Measurements from ENCODE around the gene SUPT6H. TPM values are rescaled to one million over a fixed set of nuclear protein-coding genes. Genes with fewer than 3 reads are reported as not detected.

Gene SUPT6H
- total and polyA plus RNA-seq, 9 of the 15 experiments (the other 6 are each of a cell fraction or from before 2014, with no cell fraction given): 1.7 to 77.7 (median 49.2) TPM

DNA sequence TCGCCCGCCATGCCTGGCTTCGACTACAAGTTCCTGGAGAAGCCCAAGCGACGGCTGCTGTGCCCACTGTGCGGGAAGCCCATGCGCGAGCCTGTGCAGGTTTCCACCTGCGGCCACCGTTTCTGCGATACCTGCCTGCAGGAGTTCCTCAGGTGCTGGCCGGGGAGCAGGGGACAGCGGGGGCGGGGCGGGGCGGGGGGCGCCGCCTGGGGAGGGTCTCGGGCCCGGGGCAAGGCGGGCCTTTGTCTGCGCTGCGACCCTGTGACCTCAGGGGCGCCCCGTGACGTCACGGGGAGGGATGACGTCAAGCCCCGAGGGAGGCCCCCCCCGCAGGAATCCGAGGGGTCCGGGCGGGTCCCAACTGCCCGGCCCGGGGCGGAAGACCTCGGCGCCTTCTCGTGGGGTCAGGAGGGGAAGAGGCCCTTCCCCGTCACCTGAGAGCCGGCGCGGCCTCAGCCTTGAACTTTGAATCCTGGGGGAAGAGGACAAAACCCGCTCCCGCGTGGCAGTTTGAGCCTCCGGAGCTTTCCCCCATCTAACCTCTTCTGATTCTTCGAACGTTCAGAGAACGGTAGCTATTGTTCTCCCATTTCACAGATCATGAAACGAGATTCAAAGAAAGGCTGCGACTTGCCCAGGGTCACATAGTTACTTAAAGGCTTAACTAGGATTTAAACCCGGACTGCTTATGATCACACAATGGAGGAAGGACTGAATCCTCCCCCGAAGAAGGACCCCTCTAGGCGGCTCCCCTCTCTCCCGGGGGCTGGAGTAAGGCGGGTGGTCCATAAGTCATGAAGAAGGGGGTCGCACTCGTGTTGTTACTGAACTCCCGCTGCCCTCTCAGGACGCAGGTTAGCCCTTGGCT is 82.3 kb downstream of the SUPT6H start (continued):
- TF ChIP-seq, protein P1, sequence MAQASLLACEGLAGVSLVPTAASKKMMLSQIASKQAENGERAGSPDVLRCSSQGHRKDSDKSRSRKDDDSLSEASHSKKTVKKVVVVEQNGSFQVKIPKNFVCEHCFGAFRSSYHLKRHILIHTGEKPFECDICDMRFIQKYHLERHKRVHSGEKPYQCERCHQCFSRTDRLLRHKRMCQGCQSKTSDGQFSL (CRISPR knock-in tag; IDR thresholded peaks at IDR 0.05): peak; percentile 81
- TF ChIP-seq, protein P1 (tag; IDR thresholded peaks at IDR 0.05): no peak; a peak in 1 of 4 replicates
- TF ChIP-seq TAF15 (IDR thresholded peaks at IDR 0.05; ENCODE audit: low read depth, low read length) (no peak), ELF2 (CRISPR knock-in tag; IDR thresholded peaks at IDR 0.05) (0 out of 2 replicates have a peak, but pooled peaks have one; percentile 6), JUNB (CRISPR knock-in tag; conservative IDR thresholded peaks at IDR 0.05) (0 out of 2 replicates have a peak, but pooled peaks have one; percentile 6), ZNF445 (CRISPR knock-in tag; IDR thresholded peaks at IDR 0.05; ENCODE audit: low read depth) (no peak), ATF7 (IDR thresholded peaks at IDR 0.05) (peak; percentile 92), ZNF232 (CRISPR knock-in tag; IDR thresholded peaks at IDR 0.05) (peak; percentile 75), PYGO2 (tag; IDR thresholded peaks at IDR 0.05) (no peak), HDAC6 (IDR thresholded peaks at IDR 0.05; ENCODE audit: low read depth, low read length) (no peak), NR2C1 (IDR thresholded peaks at IDR 0.05) (no peak), NR2C1 (tag; IDR thresholded peaks at IDR 0.05) (peak; percentile 55), SIX5 (IDR thresholded peaks at IDR 0.05; ENCODE audit: borderline replicate concordance in 1 of 2, insufficient read depth in 1 of 2, low read depth in 1 of 2, low read length in 2 of 2) (no peak), POLR2H (tag; IDR thresholded peaks at IDR 0.05; ENCODE audit: low read depth) (no peak), ZNF41 (CRISPR knock-in tag; conservative IDR thresholded peaks at IDR 0.05) (peak; percentile 74), TGIF2 (CRISPR knock-in tag; IDR thresholded peaks at IDR 0.05) (no peak; the same call in 1 of the 2 replicates)
- TF ChIP-seq, protein P2, sequence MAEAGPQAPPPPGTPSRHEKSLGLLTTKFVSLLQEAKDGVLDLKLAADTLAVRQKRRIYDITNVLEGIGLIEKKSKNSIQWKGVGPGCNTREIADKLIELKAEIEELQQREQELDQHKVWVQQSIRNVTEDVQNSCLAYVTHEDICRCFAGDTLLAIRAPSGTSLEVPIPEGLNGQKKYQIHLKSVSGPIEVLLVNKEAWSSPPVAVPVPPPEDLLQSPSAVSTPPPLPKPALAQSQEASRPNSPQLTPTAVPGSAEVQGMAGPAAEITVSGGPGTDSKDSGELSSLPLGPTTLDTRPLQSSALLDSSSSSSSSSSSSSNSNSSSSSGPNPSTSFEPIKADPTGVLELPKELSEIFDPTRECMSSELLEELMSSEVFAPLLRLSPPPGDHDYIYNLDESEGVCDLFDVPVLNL (CRISPR knock-in tag; IDR thresholded peaks at IDR 0.05; ENCODE audit: low read depth): peak; percentile 53; the same call in 1 of the 2 replicates
- TF ChIP-seq, protein P3, sequence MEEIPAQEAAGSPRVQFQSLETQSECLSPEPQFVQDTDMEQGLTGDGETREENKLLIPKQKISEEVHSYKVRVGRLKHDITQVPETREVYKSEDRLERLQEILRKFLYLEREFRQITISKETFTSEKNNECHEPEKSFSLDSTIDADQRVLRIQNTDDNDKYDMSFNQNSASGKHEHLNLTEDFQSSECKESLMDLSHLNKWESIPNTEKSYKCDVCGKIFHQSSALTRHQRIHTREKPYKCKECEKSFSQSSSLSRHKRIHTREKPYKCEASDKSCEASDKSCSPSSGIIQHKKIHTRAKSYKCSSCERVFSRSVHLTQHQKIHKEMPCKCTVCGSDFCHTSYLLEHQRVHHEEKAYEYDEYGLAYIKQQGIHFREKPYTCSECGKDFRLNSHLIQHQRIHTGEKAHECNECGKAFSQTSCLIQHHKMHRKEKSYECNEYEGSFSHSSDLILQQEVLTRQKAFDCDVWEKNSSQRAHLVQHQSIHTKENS (CRISPR knock-in tag; IDR thresholded peaks at IDR 0.05): no peak
- TF ChIP-seq, protein P4, sequence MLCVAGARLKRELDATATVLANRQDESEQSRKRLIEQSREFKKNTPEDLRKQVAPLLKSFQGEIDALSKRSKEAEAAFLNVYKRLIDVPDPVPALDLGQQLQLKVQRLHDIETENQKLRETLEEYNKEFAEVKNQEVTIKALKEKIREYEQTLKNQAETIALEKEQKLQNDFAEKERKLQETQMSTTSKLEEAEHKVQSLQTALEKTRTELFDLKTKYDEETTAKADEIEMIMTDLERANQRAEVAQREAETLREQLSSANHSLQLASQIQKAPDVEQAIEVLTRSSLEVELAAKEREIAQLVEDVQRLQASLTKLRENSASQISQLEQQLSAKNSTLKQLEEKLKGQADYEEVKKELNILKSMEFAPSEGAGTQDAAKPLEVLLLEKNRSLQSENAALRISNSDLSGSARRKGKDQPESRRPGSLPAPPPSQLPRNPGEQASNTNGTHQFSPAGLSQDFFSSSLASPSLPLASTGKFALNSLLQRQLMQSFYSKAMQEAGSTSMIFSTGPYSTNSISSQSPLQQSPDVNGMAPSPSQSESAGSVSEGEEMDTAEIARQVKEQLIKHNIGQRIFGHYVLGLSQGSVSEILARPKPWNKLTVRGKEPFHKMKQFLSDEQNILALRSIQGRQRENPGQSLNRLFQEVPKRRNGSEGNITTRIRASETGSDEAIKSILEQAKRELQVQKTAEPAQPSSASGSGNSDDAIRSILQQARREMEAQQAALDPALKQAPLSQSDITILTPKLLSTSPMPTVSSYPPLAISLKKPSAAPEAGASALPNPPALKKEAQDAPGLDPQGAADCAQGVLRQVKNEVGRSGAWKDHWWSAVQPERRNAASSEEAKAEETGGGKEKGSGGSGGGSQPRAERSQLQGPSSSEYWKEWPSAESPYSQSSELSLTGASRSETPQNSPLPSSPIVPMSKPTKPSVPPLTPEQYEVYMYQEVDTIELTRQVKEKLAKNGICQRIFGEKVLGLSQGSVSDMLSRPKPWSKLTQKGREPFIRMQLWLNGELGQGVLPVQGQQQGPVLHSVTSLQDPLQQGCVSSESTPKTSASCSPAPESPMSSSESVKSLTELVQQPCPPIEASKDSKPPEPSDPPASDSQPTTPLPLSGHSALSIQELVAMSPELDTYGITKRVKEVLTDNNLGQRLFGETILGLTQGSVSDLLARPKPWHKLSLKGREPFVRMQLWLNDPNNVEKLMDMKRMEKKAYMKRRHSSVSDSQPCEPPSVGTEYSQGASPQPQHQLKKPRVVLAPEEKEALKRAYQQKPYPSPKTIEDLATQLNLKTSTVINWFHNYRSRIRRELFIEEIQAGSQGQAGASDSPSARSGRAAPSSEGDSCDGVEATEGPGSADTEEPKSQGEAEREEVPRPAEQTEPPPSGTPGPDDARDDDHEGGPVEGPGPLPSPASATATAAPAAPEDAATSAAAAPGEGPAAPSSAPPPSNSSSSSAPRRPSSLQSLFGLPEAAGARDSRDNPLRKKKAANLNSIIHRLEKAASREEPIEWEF (CRISPR knock-in tag; IDR thresholded peaks at IDR 0.05): no peak

All from K562 (cell line).